T-helper 1 cell treated with Interleukin-12 subunit alpha and Interleukin-12 subunit beta and Interleukin-4 antibody, amounts not matched to agents 30 μg/mL and 1 μg/mL, for 36 hours (primary cell): Measurements from ENCODE around the gene HSD17B1.
"Not testable (repeated sequence)": the region's sequence is repeated elsewhere in the genome, so short reads cannot be mapped to it uniquely, and the experiment has no call there.

Experiments
- H3K27ac Mint-ChIP-seq: one replicate; pipeline ENCODE4 v1.8.0; 2021; ENCODE audit warnings: mild to moderate bottlenecking, mixed read lengths
- H3K27me3 Mint-ChIP-seq: one replicate; pipeline ENCODE4 v1.8.0; 2021; ENCODE audit warnings: low read depth, mixed read lengths
- H3K36me3 Mint-ChIP-seq: one replicate; pipeline ENCODE4 v1.8.0; 2021; ENCODE audit warnings: low read depth, mixed read lengths
- H3K4me1 Mint-ChIP-seq: one replicate; pipeline ENCODE4 v1.8.0; 2021; ENCODE audit warnings: low read depth, mixed read lengths
- H3K4me3 Mint-ChIP-seq: one replicate; pipeline ENCODE4 v1.8.0; 2021; ENCODE audit warnings: mild to moderate bottlenecking, moderate library complexity, mixed read lengths
- H3K9me3 Mint-ChIP-seq: one replicate; pipeline ENCODE4 v1.8.0; 2021; ENCODE audit warnings: mixed read lengths

HSD17B1 gene

GRCh38 chr17:42548070-42548837 is 4.5 kb upstream of the HSD17B1 start:
- H3K27ac Mint-ChIP-seq, result no peak overlapping the region

DNA sequence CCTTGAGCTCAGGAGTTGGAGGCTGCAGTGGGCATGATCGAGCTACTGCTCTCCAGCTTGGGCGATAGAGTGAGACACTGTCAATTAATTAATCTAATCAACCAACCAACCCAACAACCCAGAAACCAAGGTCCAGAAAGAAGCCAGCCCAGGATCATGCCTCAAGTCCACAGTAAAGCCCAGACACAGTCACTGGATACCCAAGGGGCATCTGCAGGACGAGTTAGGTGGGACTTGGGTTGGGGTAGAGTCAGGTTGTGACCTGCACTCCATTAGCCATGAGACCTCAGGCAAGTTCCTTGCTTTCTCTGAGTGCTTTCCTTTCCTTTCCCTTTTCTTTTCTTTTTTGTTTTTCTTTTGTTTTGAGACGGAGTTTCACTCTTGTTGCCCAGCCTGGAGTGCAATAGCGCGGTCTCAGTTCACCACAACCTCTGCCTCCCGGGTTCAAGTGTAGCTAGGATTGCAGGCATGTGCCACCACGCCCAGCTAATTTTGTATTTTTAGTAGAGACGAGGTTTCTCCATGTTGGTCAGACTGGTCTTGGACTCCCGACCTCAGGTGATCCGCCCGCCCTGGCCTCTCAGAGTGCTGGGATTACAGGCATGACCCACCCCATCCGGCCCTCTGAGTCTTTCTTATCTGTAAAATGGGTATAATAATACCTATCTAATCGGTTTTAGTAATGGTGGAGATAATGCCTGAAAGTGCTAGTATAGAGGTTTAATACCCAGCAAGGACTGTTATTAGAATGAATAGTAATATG is 3.5 kb upstream of the HSD17B1 start:
- peak overlapping the region; percentile 5 for H3K27ac Mint-ChIP-seq
- no peaks in the 10 kb centered on the region for H3K9me3 Mint-ChIP-seq
- H3K27me3 Mint-ChIP-seq, result no peaks in the 10 kb centered on the region
- H3K36me3 Mint-ChIP-seq, result peaks cover 3% of the 10 kb centered on the region
- H3K4me1 Mint-ChIP-seq, result peaks cover 10% of the 10 kb centered on the region
- peak overlapping the region; percentile 35 for H3K4me3 Mint-ChIP-seq

More at GRCh38 chr17:42548070-42548837, 4.5 kb upstream of the HSD17B1 start:
- Mint-ChIP-seq H3K4me1 (peaks cover 10% of the 10 kb centered on the region), H3K27me3 (no peaks in the 10 kb centered on the region), H3K36me3 (peaks cover 3% of the 10 kb centered on the region), H3K4me3 (no peak overlapping the region), H3K9me3 (no peaks in the 10 kb centered on the region)

GRCh38 chr17:42553161-42553818 is 567 bp downstream of the HSD17B1 start:
- Mint-ChIP-seq H3K36me3 (peaks cover 3% of the 10 kb centered on the region), H3K9me3 (no peaks in the 10 kb centered on the region)

DNA sequence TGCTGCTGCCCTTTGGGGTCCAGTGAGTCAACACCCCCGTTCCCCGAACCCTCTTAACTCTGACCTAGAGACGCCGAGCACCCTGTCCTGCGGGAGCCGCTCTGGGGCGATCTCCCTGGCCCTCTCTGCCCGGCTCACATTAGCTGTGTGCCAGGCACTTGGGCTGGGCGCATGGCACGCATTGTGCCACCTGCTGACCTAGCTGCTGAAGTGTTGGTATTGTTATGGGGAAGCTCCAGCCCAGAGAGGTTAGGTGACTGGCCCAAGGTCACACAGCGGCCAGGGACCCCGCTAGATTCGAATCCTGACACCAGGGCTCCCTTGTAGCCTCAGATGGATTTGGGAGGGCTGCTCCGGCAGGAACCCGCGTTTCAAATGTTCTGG is 1.1 kb downstream of the HSD17B1 start:
- H3K27ac Mint-ChIP-seq, result peak overlapping the region; percentile 92
- peaks cover 19% of the 10 kb centered on the region for H3K4me1 Mint-ChIP-seq
- peaks cover 3% of the 10 kb centered on the region for H3K36me3 Mint-ChIP-seq
- no peaks in the 10 kb centered on the region for H3K9me3 Mint-ChIP-seq
- peak overlapping the region; percentile 94 for H3K4me3 Mint-ChIP-seq
- H3K27me3 Mint-ChIP-seq, result no peaks in the 10 kb centered on the region

More at GRCh38 chr17:42553161-42553818, 567 bp downstream of the HSD17B1 start:
- peak overlapping the region; percentile 59 for H3K27ac Mint-ChIP-seq
- H3K27me3 Mint-ChIP-seq, result no peaks in the 10 kb centered on the region
- peaks cover 21% of the 10 kb centered on the region for H3K4me1 Mint-ChIP-seq
- peak overlapping the region; percentile 94 for H3K4me3 Mint-ChIP-seq

DNA sequence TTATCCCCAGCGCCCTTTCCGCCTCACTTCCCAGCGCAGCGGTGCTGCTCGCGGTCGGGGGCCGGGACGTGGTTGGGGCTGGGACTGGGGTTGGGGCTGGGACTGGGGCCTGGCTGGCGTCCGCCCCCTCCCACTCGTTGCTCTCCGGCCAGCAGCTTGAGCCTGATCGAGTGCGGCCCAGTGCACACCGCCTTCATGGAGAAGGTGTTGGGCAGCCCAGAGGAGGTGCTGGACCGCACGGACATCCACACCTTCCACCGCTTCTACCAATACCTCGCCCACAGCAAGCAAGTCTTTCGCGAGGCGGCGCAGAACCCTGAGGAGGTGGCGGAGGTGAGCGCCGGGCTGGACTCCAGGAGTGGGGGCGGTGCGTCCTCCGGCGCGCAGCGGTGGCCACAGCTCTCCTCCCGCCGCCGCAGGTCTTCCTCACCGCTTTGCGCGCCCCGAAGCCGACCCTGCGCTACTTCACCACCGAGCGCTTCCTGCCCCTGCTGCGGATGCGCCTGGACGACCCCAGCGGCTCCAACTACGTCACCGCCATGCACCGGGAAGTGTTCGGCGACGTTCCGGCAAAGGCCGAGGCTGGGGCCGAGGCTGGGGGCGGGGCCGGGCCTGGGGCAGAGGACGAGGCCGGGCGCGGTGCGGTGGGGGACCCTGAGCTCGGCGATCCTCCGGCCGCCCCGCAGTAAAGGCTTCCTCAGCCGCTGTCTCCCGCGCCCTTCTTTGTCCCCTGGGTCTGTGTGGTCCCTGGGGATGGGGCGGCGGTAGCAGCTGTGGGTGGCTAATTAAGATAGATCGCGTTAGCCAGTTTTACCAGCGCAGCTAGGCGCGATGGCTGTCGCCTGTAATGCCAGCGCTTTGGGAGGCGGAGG is 1.8 kb downstream of the HSD17B1 start:
- H3K4me1 Mint-ChIP-seq, result peaks cover 14% of the 10 kb centered on the region
- H3K27ac Mint-ChIP-seq, result peak overlapping the region; percentile 92
- H3K27me3 Mint-ChIP-seq, result no peaks in the 10 kb centered on the region
- H3K4me3 Mint-ChIP-seq, result peak overlapping the region; percentile 94
- no peaks in the 10 kb centered on the region for H3K9me3 Mint-ChIP-seq
- peaks cover 3% of the 10 kb centered on the region for H3K36me3 Mint-ChIP-seq

DNA sequence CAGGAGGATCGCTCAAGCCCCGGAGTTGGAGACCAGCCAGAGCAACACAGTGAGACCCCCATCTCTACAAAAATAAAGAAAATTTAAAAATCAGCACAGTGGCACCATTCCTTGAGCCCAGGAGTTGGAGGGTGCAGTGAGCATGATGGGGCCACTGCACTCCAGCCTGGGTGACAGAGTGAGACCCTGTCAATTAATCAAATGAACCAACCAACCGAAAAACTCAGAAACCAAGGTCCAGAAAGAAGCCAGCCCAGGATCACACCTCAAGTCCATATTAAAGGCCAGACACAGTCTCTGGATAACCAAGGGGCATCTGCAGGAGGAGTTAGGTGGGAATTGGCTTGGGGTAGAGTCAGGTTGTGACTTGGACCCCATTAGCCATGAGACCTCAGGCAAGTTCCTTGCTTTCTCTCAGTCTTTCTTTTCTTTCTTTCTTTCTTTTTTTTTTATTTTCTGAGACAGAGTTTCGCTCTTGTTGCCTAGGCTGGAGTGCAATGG is 2.4 kb downstream of the HSD17B1 start:
- peak overlapping the region; percentile 94 for H3K4me3 Mint-ChIP-seq
- H3K4me1 Mint-ChIP-seq, result peaks cover 14% of the 10 kb centered on the region
- peaks cover 3% of the 10 kb centered on the region for H3K36me3 Mint-ChIP-seq
- peak overlapping the region; percentile 92 for H3K27ac Mint-ChIP-seq
- no peaks in the 10 kb centered on the region for H3K9me3 Mint-ChIP-seq
- H3K27me3 Mint-ChIP-seq, result no peaks in the 10 kb centered on the region

- Mint-ChIP-seq H3K4me3 (peak overlapping the region; percentile 44), H3K4me1 (peaks cover 13% of the 10 kb centered on the region)
- H3K36me3 Mint-ChIP-seq, H3K27ac Mint-ChIP-seq, H3K27me3 Mint-ChIP-seq, H3K9me3 Mint-ChIP-seq: not testable (repeated sequence)
Measured at GRCh38 chr17:42555961-42556617, 3.4 kb downstream of the HSD17B1 start.

- Mint-ChIP-seq H3K36me3 (peaks cover 10% of the 10 kb centered on the region), H3K4me3 (no peak overlapping the region), H3K27me3 (no peaks in the 10 kb centered on the region), H3K27ac (no peak overlapping the region), H3K9me3 (no peaks in the 10 kb centered on the region), H3K4me1 (peaks cover 32% of the 10 kb centered on the region)
Measured at GRCh38 chr17:42559075-42559474, 6.4 kb downstream of the HSD17B1 start.

GRCh38 chr17:42560246-42560645 is 7.5 kb downstream of the HSD17B1 start:
- H3K4me3 Mint-ChIP-seq, result no peak overlapping the region
- peak overlapping the region; percentile 62 for H3K27ac Mint-ChIP-seq

DNA sequence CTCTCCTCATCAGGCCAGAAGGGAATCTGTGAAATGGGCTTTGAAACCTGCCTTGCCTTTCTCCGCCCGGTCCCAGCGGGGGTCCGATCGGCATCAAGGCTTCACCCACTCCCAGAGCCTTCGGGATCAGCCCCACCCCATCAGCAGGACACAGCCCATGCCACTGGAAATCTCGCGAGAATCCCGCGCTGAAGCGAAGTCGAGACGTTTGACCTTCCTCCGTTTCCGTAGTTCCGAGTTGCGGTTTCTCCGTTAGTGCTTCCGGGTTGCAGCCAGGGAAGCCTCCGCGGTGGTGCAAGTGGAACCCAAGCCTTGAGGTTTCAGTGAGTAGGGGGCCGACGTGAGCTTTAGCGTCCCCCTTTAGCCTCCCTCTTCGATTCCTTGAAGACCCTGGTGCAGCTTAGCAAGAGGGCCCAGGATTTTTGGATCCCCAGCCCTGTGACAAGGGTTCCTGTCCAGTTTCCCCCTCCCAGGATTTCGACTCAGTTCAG is 9.2 kb downstream of the HSD17B1 start, which contains the start of gene COASY:
Gene COASY, plus strand, starts transcription at position 252 of the 491 bp plus-strand sequence. CDS start 475 bp downstream, outside the sequence.
- no peaks in the 10 kb centered on the region for H3K9me3 Mint-ChIP-seq
- H3K27me3 Mint-ChIP-seq, result no peaks in the 10 kb centered on the region
- peak within 1 kb of the TSS; percentile 97 for H3K27ac Mint-ChIP-seq
- peaks cover 12% of the 10 kb centered on the region for H3K36me3 Mint-ChIP-seq
- peaks cover 30% of the 10 kb centered on the region for H3K4me1 Mint-ChIP-seq
- H3K4me3 Mint-ChIP-seq, result peak within 1 kb of the TSS; percentile 93

More at GRCh38 chr17:42560246-42560645, 7.5 kb downstream of the HSD17B1 start:
- peaks cover 30% of the 10 kb centered on the region for H3K4me1 Mint-ChIP-seq
- no peaks in the 10 kb centered on the region for H3K9me3 Mint-ChIP-seq
- peaks cover 10% of the 10 kb centered on the region for H3K36me3 Mint-ChIP-seq
- no peaks in the 10 kb centered on the region for H3K27me3 Mint-ChIP-seq

GRCh38 chr17:42562388-42563142 is 9.8 kb downstream of the HSD17B1 start:
- H3K4me1 Mint-ChIP-seq, result peaks cover 28% of the 10 kb centered on the region
- H3K36me3 Mint-ChIP-seq, result peaks cover 14% of the 10 kb centered on the region
- no peaks in the 10 kb centered on the region for H3K27me3 Mint-ChIP-seq

DNA sequence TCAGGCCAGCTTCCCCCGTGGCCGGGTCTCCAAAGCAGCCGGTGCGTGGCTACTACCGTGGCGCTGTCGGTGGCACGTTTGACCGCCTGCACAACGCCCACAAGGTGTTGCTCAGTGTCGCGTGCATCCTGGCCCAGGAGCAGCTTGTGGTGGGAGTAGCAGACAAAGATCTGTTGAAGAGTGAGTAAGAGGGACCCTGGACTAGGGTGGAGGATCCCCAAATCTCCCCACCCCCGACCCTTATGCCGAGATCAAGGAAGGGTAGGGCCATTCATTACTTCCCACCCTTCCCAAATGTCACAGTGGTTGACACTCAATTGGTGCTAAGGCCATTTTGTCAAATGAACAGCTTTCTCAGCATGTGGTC is 10.4 kb downstream of the HSD17B1 start:
- peak overlapping the region; percentile 93 for H3K4me3 Mint-ChIP-seq
- no peaks in the 10 kb centered on the region for H3K9me3 Mint-ChIP-seq
- H3K4me1 Mint-ChIP-seq, result peaks cover 32% of the 10 kb centered on the region
- H3K36me3 Mint-ChIP-seq, result peaks cover 17% of the 10 kb centered on the region
- H3K27ac Mint-ChIP-seq, result peak overlapping the region; percentile 20
- no peaks in the 10 kb centered on the region for H3K27me3 Mint-ChIP-seq

More at GRCh38 chr17:42562388-42563142, 9.8 kb downstream of the HSD17B1 start:
- peak overlapping the region; percentile 97 for H3K27ac Mint-ChIP-seq
- no peaks in the 10 kb centered on the region for H3K9me3 Mint-ChIP-seq
- H3K4me3 Mint-ChIP-seq, result peak overlapping the region; percentile 93
